MM.1S (cell line): ENCODE results near the gene DCAF12L2.

Source experiments
- EZH2 ChIP-seq: fragments of 300-600 bp; sonication (generic); optimal IDR thresholded peaks from 2 replicates; pipeline ENCODE3; 2017; ENCODE audit warnings: low read depth, mild to moderate bottlenecking, antibody characterized with exemption, low read length, mixed read lengths
- EZH2phosphoT487 ChIP-seq: fragments of 300-600 bp; sonication (generic); IDR thresholded peaks from 2 replicates; pipeline ENCODE4 v1.6.1; 2018; ENCODE audit warnings: antibody characterized with exemption, low read length
- TF ChIP-seq, protein P1 (sequence below): fragments of 300-600 bp; sonication (generic); IDR thresholded peaks from 2 replicates; pipeline ENCODE4 v1.5.1; 2016; ENCODE audit warnings: antibody characterized with exemption, low read length, mixed read lengths

DNA sequence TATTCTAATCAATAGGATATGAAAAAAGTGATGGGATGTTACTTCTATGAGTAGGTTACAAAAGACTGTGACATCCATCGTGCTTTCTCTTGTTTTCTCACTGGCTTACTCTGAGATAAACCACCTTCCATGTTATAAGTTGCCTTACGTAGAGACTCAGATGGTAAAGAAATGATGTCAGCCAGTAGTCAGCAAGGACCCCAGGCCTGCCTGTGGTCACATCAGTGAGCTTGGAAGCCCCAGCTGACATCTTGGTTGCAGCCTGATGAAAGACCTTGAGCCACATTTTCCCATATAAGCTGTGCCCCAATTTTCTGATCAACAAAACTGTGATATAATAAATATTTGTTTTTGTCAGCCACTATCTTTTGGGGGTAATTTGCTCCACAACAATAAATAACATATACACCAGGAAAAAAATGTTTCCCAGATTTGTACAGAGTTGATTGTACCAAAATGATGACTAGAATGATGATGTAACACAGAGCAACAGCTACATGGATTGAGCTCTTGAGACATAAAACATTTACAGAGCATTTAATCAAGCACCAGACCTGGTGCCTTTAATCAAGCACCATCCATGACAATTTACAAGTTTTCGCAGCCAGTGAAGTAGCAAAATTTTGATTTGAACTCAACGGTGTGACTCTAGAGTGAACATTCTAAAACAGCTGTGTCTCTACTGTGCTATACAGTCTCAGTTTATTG, 11.2 kb upstream of the DCAF12L2 start:
- TF ChIP-seq, protein P1, sequence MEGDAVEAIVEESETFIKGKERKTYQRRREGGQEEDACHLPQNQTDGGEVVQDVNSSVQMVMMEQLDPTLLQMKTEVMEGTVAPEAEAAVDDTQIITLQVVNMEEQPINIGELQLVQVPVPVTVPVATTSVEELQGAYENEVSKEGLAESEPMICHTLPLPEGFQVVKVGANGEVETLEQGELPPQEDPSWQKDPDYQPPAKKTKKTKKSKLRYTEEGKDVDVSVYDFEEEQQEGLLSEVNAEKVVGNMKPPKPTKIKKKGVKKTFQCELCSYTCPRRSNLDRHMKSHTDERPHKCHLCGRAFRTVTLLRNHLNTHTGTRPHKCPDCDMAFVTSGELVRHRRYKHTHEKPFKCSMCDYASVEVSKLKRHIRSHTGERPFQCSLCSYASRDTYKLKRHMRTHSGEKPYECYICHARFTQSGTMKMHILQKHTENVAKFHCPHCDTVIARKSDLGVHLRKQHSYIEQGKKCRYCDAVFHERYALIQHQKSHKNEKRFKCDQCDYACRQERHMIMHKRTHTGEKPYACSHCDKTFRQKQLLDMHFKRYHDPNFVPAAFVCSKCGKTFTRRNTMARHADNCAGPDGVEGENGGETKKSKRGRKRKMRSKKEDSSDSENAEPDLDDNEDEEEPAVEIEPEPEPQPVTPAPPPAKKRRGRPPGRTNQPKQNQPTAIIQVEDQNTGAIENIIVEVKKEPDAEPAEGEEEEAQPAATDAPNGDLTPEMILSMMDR: no peak
- TF ChIP-seq EZH2: no peak
- no peak for TF ChIP-seq EZH2phosphoT487
